A673 (cell line): ENCODE data around the gene IDH1.

ENCODE experiments used
- CTCF ChIP-seq: fragments of 300-800, 200-600 bp; sonication (generic); conservative IDR thresholded peaks from 2 replicates; pipeline ENCODE4 v1.5.1; 2017; ENCODE audit warnings: low read depth, mild to moderate bottlenecking, antibody characterized with exemption, low read length, moderate library complexity, mixed read lengths
- EZH2 ChIP-seq: fragments of 200-600 bp; sonication (generic); IDR thresholded peaks from 2 replicates; pipeline ENCODE4 v1.6.1; 2017; ENCODE audit warnings: borderline replicate concordance, low read depth, mild to moderate bottlenecking, mixed read lengths, antibody characterized with exemption, low read length; ENCODE audit not compliant: poor library complexity, severe bottlenecking

GRCh38 chr2:208192611-208193236 lies 62.1 kb downstream of the IDH1 start:
- TF ChIP-seq CTCF (no peak), EZH2 (no peak)
